Suprapubic skin (tissue), 4 donors: ENCODE results near the gene EMC6.

Experiments used
- EP300 ChIP-seq: sonication (generic); formaldehyde crosslinking; IDR thresholded peaks from one replicate; pipeline ENCODE4 v1.6.1; 2017; ENCODE audit warnings: antibody characterized with exemption
- POLR2A ChIP-seq, 2 donors: fragments of 450-650 bp; IDR thresholded peaks; one replicate each; pipeline ENCODE4 v1.6.1; 2017; ENCODE audit warnings: antibody characterized with exemption in 2 of 2, mild to moderate bottlenecking in 2 of 2, moderate library complexity in 2 of 2
- POLR2AphosphoS5 ChIP-seq, 3 donors: sonication (generic); formaldehyde crosslinking; IDR thresholded peaks; one replicate each; pipeline ENCODE4 v1.6.1; 2017; ENCODE audit warnings: antibody characterized with exemption in 3 of 3
- TF ChIP-seq, protein P1 (sequence below), 2 donors: fragments of 200-600 bp in 1 of 2; fragments of 450-650 bp in 1 of 2; sonication (generic) in 1 of 2; IDR thresholded peaks; one replicate each; pipeline ENCODE4 v1.5.1; 2016 to 2019; ENCODE audit warnings: antibody characterized with exemption in 2 of 2, mild to moderate bottlenecking in 1 of 2, moderate library complexity in 1 of 2

DNA sequence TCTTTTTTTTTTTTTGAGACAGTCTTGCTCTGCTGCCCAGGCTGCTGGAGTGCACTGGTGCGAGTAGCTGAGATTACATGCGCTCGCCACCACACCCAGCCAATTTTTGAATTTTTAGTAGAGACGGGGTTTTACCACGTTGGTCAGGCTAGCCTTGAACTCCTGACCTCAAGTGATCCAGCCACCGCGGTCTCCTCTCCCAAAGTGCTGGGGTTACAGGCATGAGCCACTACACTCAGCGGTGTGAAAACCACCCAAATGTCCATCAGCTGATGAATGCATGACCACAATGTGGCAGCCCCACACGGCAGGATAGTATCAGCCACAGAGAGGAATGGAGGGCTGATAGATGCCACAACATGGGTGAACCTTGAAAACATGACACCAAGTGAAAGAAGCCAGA, 25.2 kb downstream of the EMC6 start:
- no peak for TF ChIP-seq POLR2AphosphoS5 (IDR thresholded peaks at IDR 0.05)
- TF ChIP-seq, protein P1, sequence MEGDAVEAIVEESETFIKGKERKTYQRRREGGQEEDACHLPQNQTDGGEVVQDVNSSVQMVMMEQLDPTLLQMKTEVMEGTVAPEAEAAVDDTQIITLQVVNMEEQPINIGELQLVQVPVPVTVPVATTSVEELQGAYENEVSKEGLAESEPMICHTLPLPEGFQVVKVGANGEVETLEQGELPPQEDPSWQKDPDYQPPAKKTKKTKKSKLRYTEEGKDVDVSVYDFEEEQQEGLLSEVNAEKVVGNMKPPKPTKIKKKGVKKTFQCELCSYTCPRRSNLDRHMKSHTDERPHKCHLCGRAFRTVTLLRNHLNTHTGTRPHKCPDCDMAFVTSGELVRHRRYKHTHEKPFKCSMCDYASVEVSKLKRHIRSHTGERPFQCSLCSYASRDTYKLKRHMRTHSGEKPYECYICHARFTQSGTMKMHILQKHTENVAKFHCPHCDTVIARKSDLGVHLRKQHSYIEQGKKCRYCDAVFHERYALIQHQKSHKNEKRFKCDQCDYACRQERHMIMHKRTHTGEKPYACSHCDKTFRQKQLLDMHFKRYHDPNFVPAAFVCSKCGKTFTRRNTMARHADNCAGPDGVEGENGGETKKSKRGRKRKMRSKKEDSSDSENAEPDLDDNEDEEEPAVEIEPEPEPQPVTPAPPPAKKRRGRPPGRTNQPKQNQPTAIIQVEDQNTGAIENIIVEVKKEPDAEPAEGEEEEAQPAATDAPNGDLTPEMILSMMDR (IDR thresholded peaks at IDR 0.05): no peak
- no peak for TF ChIP-seq EP300
- TF ChIP-seq POLR2A (IDR thresholded peaks at IDR 0.05): no peak
